ENCODE data around the gene PDS5A.
"Not testable (repeated sequence)": the region's sequence is repeated elsewhere in the genome, so short reads cannot be mapped to it uniquely, and the experiment has no call there.

PDS5A gene

DNA sequence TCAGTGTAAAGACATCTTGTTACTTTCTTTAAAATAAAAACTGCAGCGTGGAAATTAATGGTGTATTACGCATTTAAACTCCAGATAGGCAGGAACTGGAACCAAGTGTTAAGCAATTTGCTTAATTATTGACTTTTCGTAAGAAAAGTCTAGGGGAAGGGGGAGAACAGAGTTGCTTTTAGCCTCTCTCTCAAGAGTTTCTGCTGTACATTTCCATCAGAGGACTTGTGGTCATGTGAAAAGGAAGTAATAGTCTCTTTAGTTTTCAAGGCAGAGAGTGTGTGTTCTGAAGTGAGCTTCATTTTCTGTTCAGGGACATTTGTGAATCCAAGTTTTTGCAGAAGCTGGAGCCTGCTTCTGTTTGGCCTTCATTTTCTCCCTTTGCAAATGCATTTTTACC, 152.6 kb downstream of the PDS5A start:
- no peak for DNase-seq (ENCODE audit: low read depth)

DNA sequence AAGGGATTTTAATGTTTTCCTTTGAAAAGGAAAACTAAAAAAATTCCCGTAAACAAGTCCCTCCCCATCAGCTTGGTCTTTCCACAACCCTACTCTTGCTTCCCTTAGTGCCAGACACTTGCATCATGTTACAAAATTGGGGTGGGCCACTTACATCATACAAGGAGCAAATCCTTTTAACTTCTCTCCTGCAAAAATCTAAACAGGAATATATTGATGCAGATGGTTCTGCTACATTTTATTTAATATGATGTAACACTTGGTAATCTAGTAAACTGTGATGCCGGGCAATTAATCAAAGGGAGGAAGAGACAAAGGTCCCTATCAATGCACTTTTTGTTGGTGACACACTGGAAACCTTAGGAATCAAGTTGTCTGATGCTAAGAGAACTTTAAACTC, 154.5 kb downstream of the PDS5A start:
- DNase-seq (ENCODE audit: low read depth): peak; percentile 85

DNA sequence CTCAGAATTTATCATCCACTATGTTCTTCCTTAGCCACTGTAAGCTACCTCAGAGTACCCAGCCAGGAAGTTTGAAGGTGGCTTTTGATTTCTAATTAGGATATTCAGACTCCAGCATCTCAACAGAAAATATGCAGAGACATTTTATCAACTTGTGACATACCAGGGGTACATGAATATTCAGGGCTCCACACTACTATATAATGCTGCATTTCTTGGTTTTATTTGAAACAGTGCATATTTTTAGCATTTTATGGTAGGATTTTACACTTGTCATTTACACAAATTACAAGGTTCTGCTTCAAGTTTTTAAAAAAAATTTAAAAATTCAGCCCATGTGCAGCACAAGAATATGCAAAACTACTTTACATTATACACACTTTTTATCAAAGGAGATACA, 155.0 kb downstream of the PDS5A start:
- no peak for DNase-seq (ENCODE audit: low read depth)

DNA sequence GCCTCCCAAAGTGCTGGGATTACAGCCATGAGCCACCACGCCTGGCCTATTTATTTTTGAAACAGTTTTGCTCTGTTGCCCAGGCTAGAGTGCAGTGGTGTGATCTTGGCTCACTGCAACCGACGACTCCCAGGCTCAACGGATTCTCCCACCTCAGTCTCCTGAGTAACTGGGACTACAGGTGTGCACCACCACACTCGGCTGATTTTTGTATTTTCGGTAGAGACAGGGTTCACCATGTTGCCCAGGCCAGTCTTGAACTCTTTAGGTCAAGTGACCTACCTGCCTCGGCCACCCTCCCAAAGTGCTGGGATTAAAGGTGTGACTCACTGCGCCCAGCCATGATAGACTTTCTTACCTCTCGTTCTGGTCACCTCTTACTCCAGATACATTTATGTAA, 155.8 kb downstream of the PDS5A start:
- no peak for DNase-seq (ENCODE audit: low read depth)

DNA sequence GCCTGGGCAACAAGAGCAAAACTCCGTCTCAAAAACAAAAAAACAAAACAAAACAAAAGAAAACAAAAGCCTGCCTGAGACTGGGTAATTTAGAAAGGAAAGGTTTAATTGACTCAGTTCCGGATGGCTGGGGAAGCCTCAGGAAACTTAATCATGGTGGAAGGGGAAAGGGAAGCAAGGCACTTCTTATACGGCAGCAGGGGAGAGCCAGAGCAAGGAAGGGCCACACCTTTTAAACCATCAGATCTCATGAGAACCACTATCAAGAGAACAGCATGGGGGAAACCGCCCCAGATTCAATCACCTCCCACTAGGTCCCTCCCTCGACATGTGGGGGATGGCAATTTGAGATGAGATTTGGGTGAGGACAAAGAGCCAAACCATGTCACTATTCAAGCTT, 157.5 kb downstream of the PDS5A start:
- no peak for DNase-seq (ENCODE audit: low read depth)

DNA sequence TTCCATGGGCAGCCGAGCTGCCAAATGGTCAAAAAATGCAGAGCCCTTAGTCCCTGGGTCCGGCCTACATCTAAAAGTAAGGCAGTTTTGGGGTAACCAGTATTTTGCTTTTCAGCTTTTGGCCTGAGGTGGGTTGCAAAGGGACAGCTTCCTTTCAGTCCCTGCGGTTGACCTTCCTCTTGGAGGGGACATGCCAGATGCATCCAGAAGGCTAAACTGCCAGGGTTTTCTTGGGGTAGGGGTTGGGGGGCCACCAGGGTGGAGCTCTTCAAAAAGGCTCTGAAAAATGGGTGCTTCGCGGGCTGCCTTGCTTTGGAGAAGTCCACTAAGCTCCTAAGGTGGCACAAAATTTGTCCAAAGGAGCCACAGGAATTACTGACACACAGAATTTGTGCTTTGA, 159.1 kb downstream of the PDS5A start:
- no peak for DNase-seq (ENCODE audit: low read depth)

DNA sequence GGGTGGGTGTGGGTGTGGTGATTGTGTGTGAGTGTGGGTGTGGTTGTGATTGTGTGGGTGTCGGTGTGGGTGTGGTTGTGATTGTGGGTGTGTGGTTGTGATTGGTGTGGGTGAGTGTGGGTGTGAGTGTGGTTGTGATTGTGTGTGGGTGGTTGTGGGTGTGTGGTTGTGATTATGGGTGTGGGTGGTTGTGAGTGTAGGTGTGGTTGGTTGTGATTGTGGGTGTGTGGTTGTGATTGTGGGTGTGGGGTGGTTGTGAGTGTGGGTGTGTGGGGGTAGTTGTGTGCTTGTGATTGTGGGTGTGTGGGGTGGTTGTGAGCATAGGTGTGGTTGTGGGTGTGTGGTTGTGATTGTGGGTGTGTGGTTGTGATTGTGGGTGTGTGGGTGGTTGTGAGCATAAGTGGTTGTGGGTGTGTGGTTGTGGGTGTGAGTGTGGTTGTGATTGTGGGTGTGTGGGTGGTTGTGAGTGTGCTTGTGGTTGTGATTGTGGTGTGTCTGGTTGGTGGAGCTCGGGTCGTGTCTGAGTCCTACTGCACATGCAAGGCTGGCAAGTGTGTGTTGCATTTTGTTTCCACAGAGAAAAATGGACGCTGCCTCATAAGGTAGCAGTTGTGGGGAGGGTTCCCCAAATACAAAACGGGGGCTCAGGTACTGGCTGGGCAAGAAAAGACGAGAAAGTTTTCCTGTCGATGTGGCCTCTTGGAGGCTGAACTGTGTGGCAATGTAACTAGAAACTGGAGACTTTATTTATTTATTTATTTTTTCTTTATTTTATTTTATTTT, 163.1 kb downstream of the PDS5A start:
- DNase-seq (ENCODE audit: low read depth): no peak

DNA sequence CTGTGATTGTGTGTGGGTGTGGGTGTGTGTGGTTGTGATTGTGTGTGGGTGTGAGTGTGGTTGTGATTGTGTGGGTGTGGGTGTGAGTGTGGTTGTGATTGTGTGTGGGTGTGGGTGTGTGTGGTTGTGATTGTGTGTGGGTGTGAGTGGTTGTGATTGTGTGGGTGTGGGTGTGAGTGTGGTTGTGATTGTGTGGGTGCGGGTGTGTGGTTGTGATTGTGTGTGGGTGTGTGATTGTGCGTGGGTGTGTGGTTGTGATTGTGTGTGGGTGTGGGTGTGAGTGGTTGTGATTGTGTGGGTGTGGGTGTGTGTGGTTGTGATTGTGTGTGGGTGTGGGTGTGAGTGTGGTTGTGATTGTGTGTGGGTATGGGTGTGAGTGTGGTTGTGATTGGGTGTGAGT, 163.9 kb downstream of the PDS5A start:
- not testable (repeated sequence) for DNase-seq (ENCODE audit: low read depth)

DNA sequence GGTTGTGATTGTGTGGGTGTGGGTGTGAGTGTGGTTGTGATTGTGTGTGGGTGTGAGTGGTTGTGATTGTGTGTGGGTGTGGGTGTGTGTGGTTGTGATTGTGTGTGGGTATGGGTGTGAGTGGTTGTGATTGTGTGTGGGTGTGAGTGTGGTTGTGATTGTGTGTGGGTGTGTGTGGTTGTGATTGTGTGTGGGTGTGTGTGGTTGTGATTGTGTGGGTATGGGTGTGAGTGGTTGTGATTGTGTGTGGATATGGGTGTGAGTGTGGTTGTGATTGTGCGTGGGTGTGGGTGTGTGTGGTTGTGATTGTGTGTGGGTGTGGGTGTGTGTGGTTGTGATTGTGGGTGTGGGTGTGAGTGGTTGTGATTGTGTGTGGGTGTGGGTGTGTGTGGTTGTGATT, 164.7 kb downstream of the PDS5A start:
- not testable (repeated sequence) for DNase-seq (ENCODE audit: low read depth)

DNA sequence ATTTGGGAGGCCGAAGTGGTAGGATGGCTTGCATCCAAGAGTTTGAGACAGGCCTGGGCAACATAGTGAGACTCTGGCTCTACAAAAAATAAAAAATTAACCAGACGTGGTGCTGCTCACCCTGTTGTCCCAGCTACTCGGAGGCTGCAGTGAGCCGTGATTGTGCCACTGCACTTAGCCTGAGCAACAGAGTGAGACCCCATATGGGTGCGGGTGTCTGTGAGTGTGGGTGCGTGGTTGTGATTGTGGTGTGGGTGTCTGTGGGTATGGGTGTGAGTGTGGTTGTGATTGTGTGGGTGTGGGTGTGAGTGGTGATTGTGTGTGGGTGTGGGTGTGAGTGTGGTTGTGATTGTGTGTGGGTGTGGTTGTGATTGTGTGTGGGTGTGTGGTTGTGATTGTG, 165.2 kb downstream of the PDS5A start:
- DNase-seq (ENCODE audit: low read depth): no peak

DNA sequence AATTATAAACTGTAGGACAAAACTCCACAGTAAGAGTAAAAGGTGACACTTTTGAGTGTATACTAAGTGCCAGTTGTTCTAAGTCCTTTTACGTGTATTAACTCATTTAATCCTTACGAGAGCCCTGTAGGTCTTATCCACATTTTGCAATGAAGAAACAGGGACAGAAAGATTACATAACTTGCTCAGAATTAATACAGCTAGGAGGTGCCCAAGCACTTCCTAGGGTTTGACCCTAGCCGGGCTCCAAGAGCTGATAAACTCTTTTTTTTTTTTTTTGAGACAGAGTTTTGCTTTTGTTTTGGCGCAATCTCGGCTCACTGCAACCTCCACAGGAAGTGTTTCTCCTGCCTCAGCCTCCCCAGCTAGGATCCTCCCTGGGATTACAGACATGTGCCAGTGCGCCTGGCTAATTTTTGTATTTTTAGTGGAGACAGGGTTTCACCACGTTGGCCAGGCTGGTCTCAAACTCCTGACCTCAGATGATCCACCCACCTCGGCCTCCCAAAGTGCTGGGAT, 169.4 kb downstream of the PDS5A start:
- no peak for DNase-seq (ENCODE audit: low read depth)

DNA sequence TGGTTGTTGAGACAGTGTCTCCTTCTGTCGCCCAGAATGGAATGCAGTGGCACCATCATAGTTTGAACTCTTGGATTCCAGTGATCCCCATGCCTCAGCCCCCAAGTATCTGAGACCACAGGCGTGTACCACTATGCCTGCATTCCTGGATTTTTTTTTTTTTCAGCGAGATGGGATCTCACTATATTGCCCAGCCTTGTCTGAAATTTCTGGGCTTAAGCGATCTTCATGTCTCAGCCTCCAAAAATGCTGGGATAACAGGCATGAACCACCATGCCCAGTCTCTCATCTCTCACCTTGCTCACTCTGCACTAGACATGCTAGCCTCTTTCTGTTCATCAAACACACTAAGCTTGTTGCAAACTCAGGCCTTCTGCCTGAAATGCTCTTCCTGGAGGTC, 175.7 kb downstream of the PDS5A start:
- DNase-seq (ENCODE audit: low read depth): no peak

DNA sequence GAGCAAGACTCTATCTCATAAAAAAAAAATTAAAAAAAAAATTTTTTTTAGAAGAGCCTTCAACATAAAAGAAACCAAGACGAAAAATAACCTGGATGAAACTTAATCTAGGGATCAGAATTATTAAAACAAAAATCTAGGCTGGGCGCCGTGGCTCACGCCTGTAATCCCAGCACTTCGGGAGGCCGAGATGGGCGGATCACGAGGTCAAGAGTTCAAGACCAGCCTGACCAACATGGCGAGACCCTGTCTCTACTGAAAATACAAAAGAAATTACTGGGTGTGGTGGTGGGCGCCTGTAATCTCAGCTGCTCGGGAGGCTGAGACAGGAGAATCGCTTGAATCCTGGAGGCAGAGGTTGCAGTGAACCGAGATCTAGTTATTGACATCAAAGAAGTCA, 184.7 kb downstream of the PDS5A start:
- DNase-seq (ENCODE audit: low read depth): not testable (repeated sequence)

DNA sequence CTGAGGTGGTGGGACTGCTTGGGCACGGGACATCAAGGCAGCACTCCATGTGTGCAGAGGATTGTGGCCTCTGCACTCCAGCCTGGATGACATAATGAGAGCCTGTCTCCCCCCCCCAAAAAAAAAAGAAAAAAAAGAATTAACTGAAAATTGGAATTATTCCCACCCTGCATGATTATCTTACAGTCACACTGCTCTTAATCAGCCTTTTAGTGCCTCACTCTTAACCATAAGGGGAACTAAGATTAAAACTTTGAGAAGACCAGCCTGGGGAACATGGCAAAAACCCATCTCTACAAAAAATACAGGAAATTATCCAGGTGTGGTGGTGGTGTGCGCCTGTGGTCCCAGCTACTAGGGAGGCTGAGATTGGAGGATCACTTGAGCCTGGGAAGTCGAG, 185.2 kb downstream of the PDS5A start:
- DNase-seq (ENCODE audit: low read depth): no peak

DNA sequence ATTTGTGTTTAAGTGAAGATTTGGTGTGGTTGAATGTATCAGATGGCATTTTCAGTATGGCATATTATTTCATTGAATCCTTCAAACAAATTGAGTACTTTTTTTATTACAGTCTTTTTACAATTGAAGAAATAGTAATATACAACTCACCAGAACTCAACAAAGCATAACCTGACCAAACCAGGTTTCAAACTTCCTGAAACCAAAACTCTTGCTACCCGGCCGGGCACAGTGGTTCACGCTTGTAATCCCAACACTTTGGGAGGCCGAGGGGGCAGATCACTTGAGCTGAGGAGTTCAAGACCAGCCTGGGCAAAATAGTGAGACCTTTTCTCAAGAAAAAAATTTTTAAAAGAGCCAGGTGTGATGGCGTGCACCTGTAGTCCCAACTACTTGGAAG, 185.6 kb downstream of the PDS5A start:
- DNase-seq (ENCODE audit: low read depth): no peak

DNA sequence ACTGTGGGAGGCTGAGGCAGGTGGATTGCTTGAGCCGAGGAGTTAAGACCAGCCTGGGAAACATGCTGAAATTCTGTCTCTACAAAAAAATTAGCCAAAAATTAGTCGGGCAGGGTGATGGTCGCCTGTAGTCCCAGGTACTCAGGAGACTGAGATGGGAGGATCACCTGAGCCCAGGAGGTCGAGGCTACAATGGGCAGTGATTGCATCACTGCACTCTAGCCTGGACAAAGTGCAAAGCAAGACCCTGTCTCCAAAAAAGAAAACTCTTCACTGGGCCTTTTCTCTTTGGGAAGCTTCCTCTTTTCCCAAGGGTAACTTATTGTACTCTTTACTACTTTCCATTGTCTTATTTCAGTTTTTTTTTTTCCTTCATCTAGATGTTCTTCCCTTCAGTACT, 190.9 kb downstream of the PDS5A start:
- no peak for DNase-seq (ENCODE audit: low read depth)

DNA sequence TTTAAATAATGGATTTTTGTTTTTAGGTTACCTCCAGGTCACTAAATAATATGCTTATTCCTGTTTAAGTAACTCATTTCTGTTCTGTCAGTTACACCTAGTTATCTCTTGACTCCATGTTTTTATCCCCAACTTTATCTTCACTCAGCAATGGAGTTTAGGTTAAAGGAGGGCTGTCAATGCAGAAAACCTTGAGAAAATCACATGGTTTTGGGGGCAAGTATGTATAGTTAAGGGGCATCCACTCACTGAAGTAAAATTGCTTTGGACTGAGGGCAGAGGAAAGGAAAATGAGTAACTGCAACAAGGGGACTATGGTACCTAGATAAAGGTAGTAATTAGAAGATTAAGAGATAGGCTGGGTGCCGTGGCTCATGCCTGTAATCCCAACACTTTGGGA, 192.6 kb downstream of the PDS5A start:
- DNase-seq (ENCODE audit: low read depth): no peak

DNA sequence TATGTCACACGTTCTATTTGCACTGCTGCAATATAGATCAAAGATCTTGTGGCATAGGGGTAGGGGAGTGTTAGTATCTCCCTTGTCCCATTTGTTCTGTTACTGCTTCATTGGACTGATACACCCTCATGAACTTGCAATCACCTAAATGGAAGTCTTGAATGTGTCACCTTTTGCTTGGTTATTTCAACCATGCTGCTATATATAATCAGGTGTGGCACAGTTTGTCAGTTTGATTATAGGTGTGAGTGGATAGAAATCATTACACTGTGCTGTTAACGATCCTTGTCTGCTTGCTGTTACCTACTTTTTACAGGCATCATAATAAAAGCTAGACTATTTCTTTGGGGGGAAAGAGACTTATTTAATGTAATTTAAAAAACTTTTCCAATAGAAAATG, 195.7 kb downstream of the PDS5A start:
- DNase-seq (ENCODE audit: low read depth): not testable (repeated sequence)

Data from fibroblast of the conjunctiva (primary cell).